ENCODE measurements around the gene ZC3H12C.

The ZC3H12C gene

GRCh38 chr11:110153474-110153873, 60.3 kb downstream of the ZC3H12C start:
- DNase-seq, result no peak

GRCh38 chr11:110156503-110156902, 63.3 kb downstream of the ZC3H12C start:
- DNase-seq, result no peak

- no peak for DNase-seq
Measured at GRCh38 chr11:110158317-110159200, 65.4 kb downstream of the ZC3H12C start.

- no peak for DNase-seq
Measured at GRCh38 chr11:110159476-110159875, 66.3 kb downstream of the ZC3H12C start.

- no peak for DNase-seq
Measured at GRCh38 chr11:110160016-110160415, 66.8 kb downstream of the ZC3H12C start.

- DNase-seq, result no peak
Measured at GRCh38 chr11:110160437-110160836, 67.2 kb downstream of the ZC3H12C start.

GRCh38 chr11:110161061-110161460, 67.9 kb downstream of the ZC3H12C start:
- DNase-seq, result no peak

- DNase-seq, result no peak
Measured at GRCh38 chr11:110162216-110162615, 69.0 kb downstream of the ZC3H12C start.

GRCh38 chr11:110165039-110165925, 72.1 kb downstream of the ZC3H12C start:
- DNase-seq, result no peak

GRCh38 chr11:110168033-110168803, 75.0 kb downstream of the ZC3H12C start:
- no peak for DNase-seq

- no peak for DNase-seq
Measured at GRCh38 chr11:110169738-110170137, 76.5 kb downstream of the ZC3H12C start.

GRCh38 chr11:110172468-110173065, 79.4 kb downstream of the ZC3H12C start:
- DNase-seq, result no peak

- DNase-seq, result no peak
Measured at GRCh38 chr11:110173811-110174644, 80.8 kb downstream of the ZC3H12C start.

GRCh38 chr11:110174645-110175310, 81.6 kb downstream of the ZC3H12C start:
- DNase-seq, result no peak

GRCh38 chr11:110176366-110177085, 83.3 kb downstream of the ZC3H12C start:
- DNase-seq, result no peak

GRCh38 chr11:110177086-110177456, 83.9 kb downstream of the ZC3H12C start:
- DNase-seq, result no peak

GRCh38 chr11:110179064-110179463, 85.9 kb downstream of the ZC3H12C start:
- no peak for DNase-seq

- no peak for DNase-seq
Measured at GRCh38 chr11:110182886-110183285, 89.7 kb downstream of the ZC3H12C start.

GRCh38 chr11:110184456-110184855, 91.3 kb downstream of the ZC3H12C start:
- no peak for DNase-seq

GRCh38 chr11:110185121-110185591, 92.0 kb downstream of the ZC3H12C start:
- DNase-seq, result no peak
